HL-60/S4 treated with phorbol 12-myristate 13-acetate at 8.2 ng/mL for 4 days and 3 days (cell line): ENCODE measurements around the gene ADAMTS4.

ENCODE experiments used
- in situ Hi-C: fragments of 300-500 bp; cut with MboI; formaldehyde crosslinking; loops from 2 replicates; pipeline ENCODE4 v1.15.0; 2022; ENCODE audit warnings: low sequenced_read_pairs

The ADAMTS4 gene

DNA sequence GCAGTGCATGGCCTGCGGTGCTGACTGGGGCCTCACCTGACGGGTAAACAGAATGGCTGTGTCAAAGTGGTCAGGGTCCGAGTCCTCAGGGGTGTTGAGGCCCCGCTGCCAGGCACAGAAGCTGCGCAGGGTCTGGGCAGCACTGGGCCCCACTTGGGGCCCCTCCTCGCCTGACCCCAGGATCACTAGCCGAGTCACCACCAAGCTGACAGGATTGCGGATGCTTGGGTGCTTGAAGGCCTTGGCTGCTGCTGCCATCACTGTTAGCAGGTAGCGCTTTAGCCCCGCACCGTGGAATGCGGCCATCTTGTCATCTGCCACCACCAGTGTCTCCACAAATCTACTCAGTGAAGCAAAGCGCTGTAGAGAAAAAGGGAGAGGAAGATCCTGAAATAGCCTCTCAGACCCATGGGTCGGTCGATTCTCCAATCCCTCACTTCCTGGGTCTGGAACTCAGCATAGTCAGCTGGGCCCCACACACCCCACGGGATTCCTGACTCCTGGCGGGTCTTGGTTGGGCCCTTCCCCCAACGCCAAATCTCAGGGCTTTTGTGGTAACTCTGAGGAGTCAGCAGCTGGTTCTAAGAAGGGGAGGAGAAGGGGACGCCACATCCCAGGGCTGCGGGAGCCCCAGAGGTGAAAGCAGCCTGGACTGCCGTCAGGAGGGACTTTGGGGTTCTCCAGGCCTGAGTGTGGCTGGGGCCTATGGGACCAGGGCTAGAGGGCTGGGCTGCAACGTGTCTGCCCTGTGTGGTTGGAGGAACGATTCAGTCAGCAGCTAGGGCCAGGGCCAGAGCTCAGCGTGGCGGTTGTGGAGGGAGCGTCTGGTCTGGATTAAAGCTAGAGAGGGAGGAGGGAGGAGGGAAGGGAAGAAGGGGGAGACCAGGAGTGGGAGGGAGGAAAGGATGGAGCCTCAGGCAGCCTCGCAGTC, 2.1 kb downstream of the ADAMTS4 start:
- in situ Hi-C loops = no loop called here

DNA sequence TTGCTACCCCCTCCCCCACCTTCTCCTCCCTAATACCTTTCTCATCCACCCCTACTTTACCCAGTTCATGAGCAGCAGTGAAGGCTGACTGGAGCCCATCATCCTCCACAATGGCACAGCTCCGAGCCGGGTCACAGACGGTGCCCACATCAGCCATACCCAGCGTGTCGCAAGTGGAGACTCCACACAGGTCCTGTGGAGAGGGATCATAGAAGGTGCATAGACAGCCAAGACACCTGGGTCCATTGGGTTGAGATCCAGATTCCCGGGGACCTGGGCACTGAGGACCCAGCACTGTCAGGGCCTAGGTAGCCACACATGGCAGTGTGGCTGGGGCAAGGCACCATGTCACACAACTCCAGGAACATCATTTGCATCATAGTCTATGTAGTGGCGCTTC, 2.7 kb downstream of the ADAMTS4 start:
- in situ Hi-C loops = no loop called here

GRCh38 chr1:161195171-161195570, 3.7 kb downstream of the ADAMTS4 start:
- in situ Hi-C loops = no loop called here

GRCh38 chr1:161193561-161194235, 5.2 kb downstream of the ADAMTS4 start:
- in situ Hi-C loops = no loop called here

GRCh38 chr1:161192476-161193465, 6.1 kb downstream of the ADAMTS4 start:
- in situ Hi-C loops = no loop called here

DNA sequence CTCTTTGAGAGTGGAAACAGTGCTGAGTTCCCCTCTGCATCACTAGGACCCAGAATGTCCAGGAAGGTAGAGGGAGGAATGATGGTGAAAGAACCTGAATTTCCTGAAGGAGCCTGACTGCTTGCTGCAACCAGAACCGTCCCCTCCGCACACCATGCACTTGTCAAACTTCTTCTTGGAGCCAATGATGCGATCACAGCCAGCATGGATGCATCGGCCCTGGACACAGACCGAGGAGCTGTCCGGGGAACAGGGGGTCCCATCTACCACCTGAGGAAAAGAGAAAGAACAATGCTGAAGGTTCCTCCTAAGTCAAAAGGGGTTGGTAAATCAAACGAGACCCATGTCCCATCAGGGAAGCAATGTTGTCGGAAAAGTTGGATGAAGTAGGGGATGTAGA, 6.9 kb downstream of the ADAMTS4 start:
- in situ Hi-C loops = no loop called here

GRCh38 chr1:161190962-161191521, 7.8 kb downstream of the ADAMTS4 start:
- in situ Hi-C loops = no loop called here

DNA sequence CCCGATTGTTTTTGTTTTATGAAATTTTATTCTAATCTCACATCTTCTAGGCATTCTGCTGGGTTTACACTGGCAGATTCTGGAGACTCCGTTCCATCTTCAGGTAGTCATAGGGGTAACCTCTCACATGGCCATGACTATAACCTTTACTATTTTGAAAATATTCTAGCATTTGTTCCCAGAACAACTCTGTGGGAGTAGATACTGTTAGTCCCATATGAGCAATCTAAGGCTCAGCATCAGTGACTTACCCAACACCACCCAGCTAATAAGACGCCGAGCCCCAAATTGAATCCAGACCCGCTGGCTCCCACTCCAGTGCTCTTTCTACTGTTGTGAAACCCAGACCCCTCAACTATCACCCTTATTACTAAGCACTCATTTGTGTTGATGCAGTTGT, 9.8 kb downstream of the ADAMTS4 start:
- in situ Hi-C loops = no loop called here

GRCh38 chr1:161188381-161188780, 10.5 kb downstream of the ADAMTS4 start:
- in situ Hi-C loops = no loop called here

DNA sequence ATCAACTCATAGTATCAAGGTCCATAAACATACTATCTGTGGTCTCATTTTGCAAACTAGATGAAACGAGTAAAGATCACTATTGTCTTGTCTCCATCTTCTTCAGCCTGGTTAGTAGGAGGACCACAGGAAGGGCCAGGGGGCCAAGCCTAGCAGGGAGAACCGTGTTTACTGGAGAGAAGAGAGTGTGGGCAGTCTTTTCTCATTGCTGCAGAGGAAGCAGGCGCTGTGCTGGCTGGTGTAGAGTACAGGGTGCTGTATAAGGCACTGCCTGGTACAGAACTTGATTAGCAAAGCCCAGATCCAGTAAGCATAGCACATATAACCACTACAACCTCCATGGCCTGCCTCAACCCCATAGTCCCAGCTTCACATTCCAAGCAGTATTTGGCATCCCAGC, 11.5 kb downstream of the ADAMTS4 start:
- in situ Hi-C loops = no loop called here

GRCh38 chr1:161185732-161186311, 13.0 kb downstream of the ADAMTS4 start:
- in situ Hi-C loops = no loop called here

DNA sequence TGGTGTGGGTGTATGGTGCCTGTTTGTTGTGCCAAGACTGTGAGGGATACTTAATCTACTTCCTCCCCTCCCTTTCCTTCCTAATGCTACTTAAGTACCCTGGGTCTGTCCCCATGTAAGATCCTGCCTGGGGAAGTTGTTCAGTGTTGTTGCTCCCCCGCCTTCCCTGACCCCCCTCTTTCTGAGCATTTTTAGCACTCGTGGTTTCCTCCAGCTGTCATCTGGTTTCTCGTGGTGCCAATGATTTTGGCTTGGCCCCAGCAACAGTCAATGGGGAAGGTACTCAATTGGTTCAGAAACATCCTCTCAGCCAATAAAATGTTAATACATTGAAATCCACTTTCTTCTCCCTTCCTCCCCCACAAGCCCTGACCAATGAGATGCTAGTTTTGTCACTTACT, 13.6 kb downstream of the ADAMTS4 start:
- in situ Hi-C loops = no loop called here

- in situ Hi-C loops = no loop called here
Measured at GRCh38 chr1:161182214-161182613, 16.6 kb downstream of the ADAMTS4 start.

DNA sequence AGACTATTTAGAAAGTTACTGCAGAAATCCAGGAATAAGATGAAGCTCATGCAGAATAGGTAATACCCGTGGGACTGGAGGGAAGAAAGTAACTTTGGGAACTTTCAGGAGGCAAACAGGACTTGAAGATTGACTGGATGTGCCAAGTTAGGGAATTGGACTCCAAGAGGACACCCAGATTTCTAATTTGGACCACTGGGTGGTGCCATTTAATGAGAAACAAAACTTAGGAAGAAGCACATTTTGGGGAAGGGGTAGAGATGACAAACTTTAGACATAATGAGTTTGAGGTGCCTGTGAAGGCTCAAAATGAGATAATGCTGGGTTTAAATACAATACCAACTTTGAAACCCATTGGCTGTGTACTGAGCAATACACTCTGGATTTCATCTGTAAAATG, 18.2 kb downstream of the ADAMTS4 start:
- in situ Hi-C loops = no loop called here

- in situ Hi-C loops = no loop called here
Measured at GRCh38 chr1:161179698-161180097, 19.2 kb downstream of the ADAMTS4 start.

DNA sequence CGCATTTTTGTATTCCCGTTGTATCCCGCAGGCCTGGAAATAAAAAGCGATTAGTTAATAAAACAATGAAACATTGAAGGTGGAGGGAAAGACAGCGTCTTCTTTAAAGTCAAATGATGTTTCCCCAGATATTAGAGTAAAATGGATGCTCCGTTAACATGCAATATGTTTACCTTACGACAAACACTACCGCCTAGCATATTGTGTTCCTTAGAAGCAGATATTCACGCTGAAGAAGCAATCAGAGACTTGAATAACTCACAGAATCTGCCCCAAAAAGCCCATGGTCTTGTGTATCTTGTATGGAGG, 21.0 kb downstream of the ADAMTS4 start:
- in situ Hi-C loops = no loop called here

DNA sequence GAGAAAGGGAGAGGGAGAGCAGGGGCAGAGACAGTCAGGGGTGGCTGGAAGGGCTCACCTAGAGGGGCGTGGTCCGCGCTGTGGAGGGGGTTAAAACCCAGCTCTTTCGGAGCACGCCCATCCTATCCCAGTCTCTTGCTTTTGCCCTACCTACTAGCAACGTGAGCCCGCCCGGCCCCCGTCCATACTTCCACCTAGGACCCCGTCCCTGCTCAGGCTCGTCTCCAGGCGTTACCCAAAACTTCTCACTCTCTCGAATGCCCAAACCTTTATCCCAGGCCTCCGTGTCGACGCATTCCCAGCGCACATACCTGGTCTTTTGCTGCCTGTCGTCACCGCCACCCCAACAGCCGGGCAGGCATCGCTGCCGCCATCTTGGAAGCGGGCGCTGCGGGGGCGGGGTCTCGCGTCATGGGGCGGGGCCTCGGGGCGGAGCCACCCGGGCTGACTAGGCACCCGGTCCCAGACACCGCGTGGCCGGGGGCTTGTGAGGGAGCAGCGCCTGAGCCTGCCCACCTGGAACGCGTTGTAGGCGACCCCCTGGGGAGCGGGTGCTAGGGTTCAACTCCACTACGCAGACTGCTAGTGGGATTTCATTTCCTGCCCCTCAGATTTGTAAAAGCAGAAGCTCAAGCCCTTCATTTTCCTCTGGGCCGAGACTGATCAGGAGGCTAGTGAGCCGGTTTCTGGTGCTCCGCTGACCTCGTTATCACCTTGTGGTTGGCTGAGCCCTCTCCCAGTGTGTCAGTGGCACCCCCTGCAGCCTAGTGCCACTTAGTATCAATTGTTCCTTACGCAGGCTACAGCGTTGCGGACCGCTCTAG, 21.5 kb downstream of the ADAMTS4 start, which contains the start of gene B4GALT3:
Gene B4GALT3, minus strand, starts transcription at position 396 of the 824 bp plus-strand sequence. CDS start 1,447 bp downstream, outside the sequence.
- in situ Hi-C loops = no loop called here

DNA sequence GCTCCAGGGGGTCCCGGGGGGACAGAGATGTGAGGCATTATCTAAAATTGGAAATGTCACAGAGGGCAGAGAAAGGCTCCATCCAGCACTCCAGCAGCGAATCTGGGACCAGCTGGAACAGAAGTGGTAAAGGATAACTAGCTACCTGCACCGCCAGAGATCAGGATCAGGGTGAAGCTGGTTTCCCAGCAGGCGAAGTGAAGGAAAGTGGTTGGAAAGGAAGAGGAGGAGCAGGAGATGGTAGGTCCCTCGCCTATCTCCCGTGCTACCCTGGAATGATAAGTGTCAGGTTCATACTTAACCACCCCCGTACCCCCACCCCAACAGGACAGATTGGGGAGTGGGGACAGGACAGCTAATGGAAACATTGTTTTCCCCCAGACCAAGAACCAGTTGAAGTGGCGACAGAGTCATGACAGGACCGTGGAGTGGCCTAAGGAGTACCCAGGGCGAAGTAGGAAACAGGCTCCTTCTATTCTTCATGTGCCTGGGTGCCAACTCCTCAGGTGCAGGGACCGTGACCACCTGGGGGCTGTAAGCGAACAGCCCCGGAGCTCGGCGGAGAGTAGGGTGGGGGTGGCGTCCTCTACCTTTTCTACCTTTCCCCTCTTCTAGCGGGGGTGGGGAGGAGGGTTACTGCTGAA, 22.3 kb downstream of the ADAMTS4 start:
- in situ Hi-C loops = no loop called here
